IMR-90 (cell line): ENCODE data around the gene LAMA5. TPM values are rescaled to one million over a fixed set of nuclear protein-coding genes. Genes with fewer than 3 reads are reported as not detected.

Experiments
- ATAC-seq: fragments of 200-7000 bp; cut with Tn5 transposase; 2 replicates; pipeline ENCODE4 v1.9.1; 2020; ENCODE audit warnings: low read depth, mild to moderate bottlenecking, moderate library complexity
- BruUV-seq: library from RNA; stranded (reverse); fragments of 400-500 nt; replicated peaks from 2 replicates; lab custom pipeline; 2021; lab: Mats Ljungman, UMichigan
- CTCF ChIA-PET: fragments of 300-600 bp; formaldehyde crosslinking; extraction: SDS; loops from one replicate; lab custom pipeline; 2021; ENCODE audit warnings: antibody characterized with exemption; lab: Yijun Ruan, JAX
- POLR2A ChIA-PET: fragments of 300-600 bp; sonication (Branson Sonifier 250); formaldehyde crosslinking; loops from one replicate; lab custom pipeline; 2022; ENCODE audit warnings: antibody characterized with exemption; ENCODE audit not compliant: unreplicated experiment; lab: Charles Lee
- DNase-seq: peaks from one replicate; pipeline ENCODE4 v3.0.0; 2013
- H2AFZ ChIP-seq: replicated peaks from 2 replicates; pipeline ENCODE3; 2013; ENCODE audit warnings: low read length, mild to moderate bottlenecking; ENCODE audit not compliant: poor library complexity
- H2AK5ac ChIP-seq: 2 replicates; pipeline ENCODE4 v1.6.1; 2013; ENCODE audit warnings: low read depth, low read length, inconsistent platforms
- H2AK9ac ChIP-seq: replicated peaks from 2 replicates; pipeline ENCODE3; 2013; ENCODE audit warnings: mild to moderate bottlenecking, low read depth, low read length, moderate library complexity; ENCODE audit not compliant: poor library complexity
- H2BK120ac ChIP-seq: 2 replicates; pipeline ENCODE4 v1.6.1; 2013; ENCODE audit warnings: low read depth, low read length, inconsistent platforms
- H2BK15ac ChIP-seq: 3 replicates; pipeline ENCODE4 v1.6.1; 2013; ENCODE audit warnings: low read depth, low read length, inconsistent platforms
- H2BK20ac ChIP-seq: 2 replicates; pipeline ENCODE4 v1.6.1; 2013; ENCODE audit warnings: low read depth, mild to moderate bottlenecking, inconsistent platforms, low read length, moderate library complexity
- H2BK5ac ChIP-seq: 2 replicates; pipeline ENCODE4 v1.6.1; 2013; ENCODE audit warnings: mild to moderate bottlenecking, low read depth, low read length, inconsistent platforms; ENCODE audit not compliant: poor library complexity, severe bottlenecking
- H3K14ac ChIP-seq: replicated peaks from 2 replicates; pipeline ENCODE4 v1.6.1; 2013; ENCODE audit warnings: low read depth, low read length, inconsistent platforms
- H3K18ac ChIP-seq: 2 replicates; pipeline ENCODE4 v1.6.1; 2013; ENCODE audit warnings: low read depth, low read length, control low read depth
- H3K23ac ChIP-seq: 2 replicates; pipeline ENCODE4 v1.6.1; 2013; ENCODE audit warnings: low read depth, low read length, inconsistent platforms
- H3K27ac ChIP-seq: 2 replicates; pipeline ENCODE4 v1.5.1; 2013; ENCODE audit warnings: mild to moderate bottlenecking, control low read depth, low read length; ENCODE audit not compliant: insufficient read depth
- H3K27me3 ChIP-seq: 2 replicates; pipeline ENCODE4 v1.6.1; 2013; ENCODE audit warnings: low read length; ENCODE audit not compliant: control insufficient read depth, insufficient read depth
- H3K36me3 ChIP-seq: 2 replicates; pipeline ENCODE4 v1.6.1; 2013; ENCODE audit warnings: low read length, mixed read lengths; ENCODE audit not compliant: control insufficient read depth, insufficient read depth
- H3K4ac ChIP-seq: 2 replicates; pipeline ENCODE4 v1.6.1; 2013; ENCODE audit warnings: low read depth, low read length, inconsistent platforms
- H3K4me1 ChIP-seq: 2 replicates; pipeline ENCODE4 v1.6.1; 2013; ENCODE audit warnings: low read length, mixed read lengths; ENCODE audit not compliant: control insufficient read depth, insufficient read depth
- H3K4me2 ChIP-seq: 2 replicates; pipeline ENCODE4 v1.6.1; 2013; ENCODE audit warnings: low read depth, mild to moderate bottlenecking, control low read depth, low read length, moderate library complexity
- H3K4me3 ChIP-seq: 2 replicates; pipeline ENCODE4 v1.5.1; 2013; ENCODE audit warnings: low read depth, mild to moderate bottlenecking, control low read depth, low read length, moderate library complexity; ENCODE audit not compliant: insufficient read depth
- H3K56ac ChIP-seq: 2 replicates; pipeline ENCODE4 v1.6.1; 2013; ENCODE audit warnings: low read length, inconsistent platforms; ENCODE audit not compliant: insufficient read depth; ENCODE audit errors: extremely low read depth
- H3K79me1 ChIP-seq, 2 experiments: 2 replicates each; pipeline ENCODE4 v1.6.1; 2013; ENCODE audit warnings: low read length in 2 of 2, inconsistent platforms in 1 of 2, low read depth in 1 of 2
- H3K9ac ChIP-seq: 2 replicates; pipeline ENCODE4 v1.6.1; 2013; ENCODE audit warnings: low read depth, low read length, control low read depth
- H3K9me1 ChIP-seq: 2 replicates; pipeline ENCODE4 v1.6.1; 2013; ENCODE audit warnings: low read length, inconsistent platforms; ENCODE audit not compliant: insufficient read depth
- H3K9me3 ChIP-seq: 2 replicates; pipeline ENCODE4 v1.6.1; 2013; ENCODE audit warnings: low read length; ENCODE audit not compliant: control insufficient read depth, insufficient read depth
- H4K20me1 ChIP-seq: 2 replicates; pipeline ENCODE4 v1.6.1; 2013; ENCODE audit warnings: low read length, inconsistent platforms; ENCODE audit not compliant: insufficient read depth
- H4K5ac ChIP-seq: 2 replicates; pipeline ENCODE4 v1.6.1; 2013; ENCODE audit warnings: mild to moderate bottlenecking, low read depth, low read length, control low read depth
- H4K8ac ChIP-seq, 2 experiments: 2 replicates each; pipeline ENCODE4 v1.6.1; 2013; ENCODE audit warnings: low read depth in 2 of 2, low read length in 2 of 2, control low read depth in 1 of 2, inconsistent platforms in 1 of 2
- H4K91ac ChIP-seq: 2 replicates; pipeline ENCODE4 v1.6.1; 2013; ENCODE audit warnings: low read depth, low read length, inconsistent platforms; ENCODE audit not compliant: insufficient read depth
- MXI1 ChIP-seq: IDR thresholded peaks from 2 replicates; pipeline ENCODE4 v1.6.1; 2012; ENCODE audit warnings: low read depth, mild to moderate bottlenecking, low read length, moderate library complexity, borderline replicate concordance
- WGBS, 2 experiments: methylation state at CpG; one replicate each; pipeline versions ENCODE4 v1.1.5 to v1.1.7; 2013; ENCODE audit warnings: missing lambda C conversion rate in 2 of 2; ENCODE audit not compliant: insufficient read length in 1 of 2; ENCODE audit errors: extremely low coverage in 2 of 2; 5-methylcytosine and 5-hydroxymethylcytosine counted together
- dilution Hi-C: fragments of 300-500 bp; cut with HindIII; formaldehyde crosslinking; loops from one replicate; pipeline ENCODE4 v1.14.3; 2018; ENCODE audit warnings: low sequenced_read_pairs; ENCODE audit not compliant: unreplicated experiment
- in situ Hi-C: fragments of 300-500 bp; cut with MboI; formaldehyde crosslinking; loops from 3 replicates; pipeline ENCODE4 v1.14.3; 2019; ENCODE audit warnings: low sequenced_read_pairs, inconsistent platforms, mixed read lengths
- intact Hi-C: fragments of 100-400 bp; cut with micrococcal nuclease; formaldehyde crosslinking; loops from 2 replicates; pipeline ENCODE4 v1.10.0; 2022
- polyA plus RNA-seq, 3 experiments: library from polyadenylated mRNA; depleted of rRNA; stranded (reverse); fragments of >200 nt; gene quantifications; 2 replicates each; pipeline ENCODE4 v1.2.3, GENCODE V29; 2012; ENCODE audit warnings: low replicate concordance in 1 of 3
- total RNA-seq: library from RNA; depleted of rRNA; stranded (reverse); fragments of >200 nt; gene quantifications from 2 replicates; pipeline ENCODE4 v1.2.3, GENCODE V29; 2012
- TF ChIP-seq, protein P1 (sequence below): conservative IDR thresholded peaks from 2 replicates; pipeline ENCODE4 v1.5.1; 2012; ENCODE audit warnings: mild to moderate bottlenecking, low read depth, low read length, improper control_type of control experiment

Gene LAMA5
- total and polyA plus RNA-seq, 2 of the 4 experiments (the other 2 are of a cell fraction): 0.90 to 7.3 TPM

DNA sequence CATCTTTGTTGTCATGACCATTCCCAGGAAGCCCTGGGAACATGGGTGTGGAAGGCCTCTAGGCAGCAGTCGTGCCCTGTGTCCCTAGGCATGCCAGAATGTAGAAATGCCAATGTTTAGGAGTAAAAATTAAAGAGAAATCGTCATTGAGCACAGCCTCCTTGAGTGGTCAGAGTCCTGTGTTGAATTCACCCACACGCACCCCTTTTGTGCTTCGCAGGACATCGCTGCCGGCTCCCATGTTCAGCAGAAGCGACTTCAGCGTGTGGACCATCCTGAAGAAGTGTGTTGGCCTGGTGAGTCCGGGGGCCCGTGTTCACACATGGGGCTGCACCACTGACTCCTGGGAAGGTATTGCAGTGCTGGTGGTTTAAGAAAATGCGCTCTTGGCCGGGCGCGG, 103.7 kb downstream of the LAMA5 start:
- Histone ChIP-seq H3K56ac (no peak overlapping the region), H3K27me3 (no peaks in the 10 kb centered on the region), H4K5ac (no peak overlapping the region), H3K9me1 (peaks cover 7% of the 10 kb centered on the region; the same call in 1 of the 2 replicates), H3K27ac (no peak overlapping the region), H3K9me3 (peaks cover 2% of the 10 kb centered on the region), H3K9ac (no peak overlapping the region), H3K4me2 (no peak overlapping the region), H3K4me1 (peaks cover 6% of the 10 kb centered on the region; the same call in 1 of the 2 replicates), H3K79me1 (peaks cover 28 to 39% of the 10 kb centered on the region in 2 experiments), H4K8ac (no peak overlapping the region), H3K4me3 (no peak overlapping the region), H3K18ac (no peak overlapping the region), H2BK20ac (no peak overlapping the region), H4K20me1 (peaks cover 25% of the 10 kb centered on the region), H2AK5ac (no peak overlapping the region), H3K23ac (no peak overlapping the region), H2AK9ac (no peak overlapping the region), H2BK15ac (no peak overlapping the region), H2BK5ac (no peak overlapping the region), H2BK120ac (no peak overlapping the region), H3K36me3 (peaks cover 53% of the 10 kb centered on the region), H3K4ac (no peak overlapping the region), H3K14ac (no peak overlapping the region), H4K91ac (no peak overlapping the region), H2AFZ (no peak overlapping the region)
- no TSS peak for BruUV-seq
- ATAC-seq (no peak), DNase-seq (no peak)
- intact Hi-C loops (no loop called here), dilution Hi-C loops (no loop called here), in situ Hi-C loops (no loop called here)
- TF ChIP-seq, protein P1, sequence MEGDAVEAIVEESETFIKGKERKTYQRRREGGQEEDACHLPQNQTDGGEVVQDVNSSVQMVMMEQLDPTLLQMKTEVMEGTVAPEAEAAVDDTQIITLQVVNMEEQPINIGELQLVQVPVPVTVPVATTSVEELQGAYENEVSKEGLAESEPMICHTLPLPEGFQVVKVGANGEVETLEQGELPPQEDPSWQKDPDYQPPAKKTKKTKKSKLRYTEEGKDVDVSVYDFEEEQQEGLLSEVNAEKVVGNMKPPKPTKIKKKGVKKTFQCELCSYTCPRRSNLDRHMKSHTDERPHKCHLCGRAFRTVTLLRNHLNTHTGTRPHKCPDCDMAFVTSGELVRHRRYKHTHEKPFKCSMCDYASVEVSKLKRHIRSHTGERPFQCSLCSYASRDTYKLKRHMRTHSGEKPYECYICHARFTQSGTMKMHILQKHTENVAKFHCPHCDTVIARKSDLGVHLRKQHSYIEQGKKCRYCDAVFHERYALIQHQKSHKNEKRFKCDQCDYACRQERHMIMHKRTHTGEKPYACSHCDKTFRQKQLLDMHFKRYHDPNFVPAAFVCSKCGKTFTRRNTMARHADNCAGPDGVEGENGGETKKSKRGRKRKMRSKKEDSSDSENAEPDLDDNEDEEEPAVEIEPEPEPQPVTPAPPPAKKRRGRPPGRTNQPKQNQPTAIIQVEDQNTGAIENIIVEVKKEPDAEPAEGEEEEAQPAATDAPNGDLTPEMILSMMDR: no peak
- TF ChIP-seq MXI1: no peak
- POLR2A ChIA-PET: no interaction called here
- CTCF ChIA-PET: no interaction called here
- WGBS, 2 experiments: 94% methylated on average over 6 of the region's 14 CpGs; no CpG with 5 or more reads in 1 of the 2 experiments
